ENCODE data around the gene ADAM10.
"Not testable (repeated sequence)": the region's sequence is repeated elsewhere in the genome, so short reads cannot be mapped to it uniquely, and the experiment has no call there.

ADAM10 gene

DNA sequence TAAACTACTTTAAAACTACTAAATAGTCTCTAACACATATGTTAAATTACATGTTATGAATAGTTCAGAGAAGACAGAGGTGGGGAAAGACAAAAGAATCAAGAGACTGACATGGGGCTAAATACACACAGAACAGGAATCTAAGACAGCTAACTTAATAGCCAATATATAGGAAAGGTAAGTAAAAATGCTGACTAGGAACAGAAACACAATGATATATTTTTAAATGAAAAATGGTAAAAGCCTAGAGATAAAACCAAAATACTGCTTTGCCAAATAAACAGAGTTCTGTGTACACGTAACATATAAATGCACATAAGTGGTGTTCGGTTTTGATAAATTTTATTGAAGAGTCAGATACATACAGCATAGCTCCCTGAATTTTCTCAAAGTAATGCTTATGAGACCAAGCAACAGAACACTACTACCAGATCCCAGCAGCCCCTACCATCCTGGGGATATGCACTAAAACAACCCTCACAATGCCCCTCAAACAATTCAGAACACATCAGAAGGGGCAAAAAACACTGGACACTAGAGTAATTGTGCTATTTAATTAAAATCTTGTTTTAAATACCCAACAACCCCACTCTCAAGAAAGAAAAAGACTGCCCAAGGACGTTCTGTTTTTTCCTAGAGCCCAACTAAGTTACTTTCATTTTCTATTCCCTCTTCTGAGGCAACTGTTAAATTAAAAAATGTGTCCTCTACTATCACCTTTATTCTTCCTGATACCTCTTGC lies 121.1 kb downstream of the ADAM10 start:
- H3K36me3 Mint-ChIP-seq = peaks cover 32% of the 10 kb centered on the region
- H3K27me3 Mint-ChIP-seq = no peaks in the 10 kb centered on the region
- no peaks in the 10 kb centered on the region for H3K9me3 Mint-ChIP-seq
- H3K4me3 Mint-ChIP-seq = peak overlapping the region; percentile 89
- peak overlapping the region; percentile 93 for H3K27ac Mint-ChIP-seq
- peaks cover 70% of the 10 kb centered on the region for H3K4me1 Mint-ChIP-seq

GRCh38 chr15:58627701-58628100 lies 121.8 kb downstream of the ADAM10 start:
- peak overlapping the region; percentile 89 for H3K4me3 Mint-ChIP-seq
- peaks cover 73% of the 10 kb centered on the region for H3K4me1 Mint-ChIP-seq
- peaks cover 32% of the 10 kb centered on the region for H3K36me3 Mint-ChIP-seq

DNA sequence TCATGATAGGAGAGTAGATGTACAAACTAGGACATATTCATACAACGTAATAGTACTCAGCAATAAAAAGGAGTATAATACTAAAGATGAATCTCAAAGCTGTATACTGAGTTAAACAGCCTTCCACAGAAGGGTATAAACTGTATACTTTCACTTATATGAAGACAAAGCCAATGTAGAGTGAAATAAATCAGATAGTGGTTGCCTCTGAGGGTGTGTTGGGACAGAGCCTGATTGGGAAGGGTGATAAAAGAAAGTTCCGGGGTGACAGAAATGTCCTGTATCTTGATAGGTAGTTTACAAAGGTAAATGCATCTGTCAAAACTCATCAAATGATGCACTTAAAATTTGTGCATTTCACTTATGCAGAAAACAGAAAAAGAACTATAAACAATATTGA lies 122.5 kb downstream of the ADAM10 start:
- H3K4me1 Mint-ChIP-seq = peaks cover 78% of the 10 kb centered on the region
- H3K4me3 Mint-ChIP-seq = peak overlapping the region; percentile 89
- peaks cover 32% of the 10 kb centered on the region for H3K36me3 Mint-ChIP-seq
- no peaks in the 10 kb centered on the region for H3K27me3 Mint-ChIP-seq
- peak overlapping the region; percentile 93 for H3K27ac Mint-ChIP-seq
- H3K9me3 Mint-ChIP-seq = no peaks in the 10 kb centered on the region

More at GRCh38 chr15:58627701-58628100, 121.8 kb downstream of the ADAM10 start:
- Mint-ChIP-seq H3K9me3 (no peaks in the 10 kb centered on the region), H3K27ac (peak overlapping the region; percentile 93), H3K27me3 (no peaks in the 10 kb centered on the region)

DNA sequence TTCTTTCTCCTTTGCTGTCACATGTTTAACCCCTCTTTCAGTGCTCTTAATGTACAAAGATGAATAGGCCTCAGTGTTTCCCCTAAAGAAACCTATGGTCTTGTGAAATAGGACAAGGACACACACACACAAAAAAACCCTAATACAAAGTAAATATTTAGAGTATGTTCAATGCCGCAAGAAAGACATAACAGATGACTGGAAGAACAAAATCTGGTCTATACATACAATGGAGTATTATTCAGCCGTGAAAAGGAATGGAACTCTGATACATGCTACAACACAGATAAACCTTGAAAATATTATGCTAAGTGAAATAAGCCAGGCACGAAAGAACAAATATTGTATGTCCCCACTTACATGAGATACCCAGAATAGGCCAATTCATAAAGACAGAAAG lies 123.1 kb downstream of the ADAM10 start:
- Mint-ChIP-seq H3K4me3 (peak overlapping the region; percentile 17), H3K27me3 (no peaks in the 10 kb centered on the region), H3K27ac (no peak overlapping the region), H3K9me3 (no peaks in the 10 kb centered on the region), H3K4me1 (peaks cover 81% of the 10 kb centered on the region), H3K36me3 (peaks cover 29% of the 10 kb centered on the region)

DNA sequence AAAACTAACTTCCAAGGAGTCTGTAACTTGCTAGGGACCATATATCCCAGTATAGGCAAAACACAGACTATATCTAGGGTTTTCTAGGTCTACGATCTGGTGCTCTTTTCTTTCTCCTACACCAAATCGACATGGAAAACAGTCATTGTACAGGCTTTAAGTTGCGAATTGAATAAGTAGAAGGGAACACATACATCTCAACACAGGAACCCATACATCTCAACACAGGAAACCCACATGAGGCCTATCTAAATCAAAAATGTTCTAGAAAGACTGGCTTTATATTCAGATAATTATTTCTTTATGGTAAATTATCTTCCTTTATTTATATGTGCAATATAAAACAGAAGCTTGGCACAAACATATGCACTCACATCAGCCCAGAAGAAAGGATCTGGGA lies 126.6 kb downstream of the ADAM10 start:
- H3K36me3 Mint-ChIP-seq = peaks cover 40% of the 10 kb centered on the region
- peaks cover 11% of the 10 kb centered on the region for H3K9me3 Mint-ChIP-seq
- peaks cover 59% of the 10 kb centered on the region for H3K4me1 Mint-ChIP-seq
- no peak overlapping the region for H3K27ac Mint-ChIP-seq
- H3K27me3 Mint-ChIP-seq = no peaks in the 10 kb centered on the region
- no peak overlapping the region for H3K4me3 Mint-ChIP-seq

- not testable (repeated sequence) for H3K4me3 Mint-ChIP-seq, H3K27ac Mint-ChIP-seq, H3K27me3 Mint-ChIP-seq
- Mint-ChIP-seq H3K9me3 (peaks cover 11% of the 10 kb centered on the region), H3K4me1 (peaks cover 57% of the 10 kb centered on the region), H3K36me3 (peaks cover 43% of the 10 kb centered on the region)
Measured at GRCh38 chr15:58620268-58620667, 129.2 kb downstream of the ADAM10 start.

- Mint-ChIP-seq H3K4me3 (no peak overlapping the region), H3K27me3 (no peaks in the 10 kb centered on the region), H3K9me3 (peaks cover 25% of the 10 kb centered on the region), H3K36me3 (peaks cover 51% of the 10 kb centered on the region), H3K4me1 (peaks cover 50% of the 10 kb centered on the region), H3K27ac (no peak overlapping the region)
Measured at GRCh38 chr15:58616171-58616570, 133.3 kb downstream of the ADAM10 start.

GRCh38 chr15:58611731-58612676 lies 137.5 kb downstream of the ADAM10 start:
- Mint-ChIP-seq H3K27me3 (no peaks in the 10 kb centered on the region), H3K4me3 (no peak overlapping the region), H3K27ac (no peak overlapping the region), H3K4me1 (peaks cover 61% of the 10 kb centered on the region), H3K9me3 (peaks cover 14% of the 10 kb centered on the region), H3K36me3 (peaks cover 50% of the 10 kb centered on the region)

GRCh38 chr15:58608711-58609110 lies 140.8 kb downstream of the ADAM10 start:
- Mint-ChIP-seq H3K4me1 (peaks cover 45% of the 10 kb centered on the region), H3K27me3 (no peaks in the 10 kb centered on the region), H3K27ac (no peak overlapping the region), H3K9me3 (peaks cover 2% of the 10 kb centered on the region), H3K4me3 (no peak overlapping the region), H3K36me3 (peaks cover 34% of the 10 kb centered on the region)

GRCh38 chr15:58608129-58608590 lies 141.3 kb downstream of the ADAM10 start:
- Mint-ChIP-seq H3K27ac (peak overlapping the region; percentile 62), H3K9me3 (no peaks in the 10 kb centered on the region), H3K36me3 (peaks cover 33% of the 10 kb centered on the region), H3K4me3 (no peak overlapping the region), H3K27me3 (no peaks in the 10 kb centered on the region), H3K4me1 (peaks cover 45% of the 10 kb centered on the region)

GRCh38 chr15:58606577-58607080 lies 142.9 kb downstream of the ADAM10 start:
- H3K36me3 Mint-ChIP-seq = peaks cover 33% of the 10 kb centered on the region
- H3K4me1 Mint-ChIP-seq = peaks cover 36% of the 10 kb centered on the region
- no peak overlapping the region for H3K27ac Mint-ChIP-seq
- no peaks in the 10 kb centered on the region for H3K27me3 Mint-ChIP-seq
- H3K9me3 Mint-ChIP-seq = no peaks in the 10 kb centered on the region
- no peak overlapping the region for H3K4me3 Mint-ChIP-seq

- H3K4me1 Mint-ChIP-seq = peaks cover 34% of the 10 kb centered on the region
- H3K27me3 Mint-ChIP-seq = no peaks in the 10 kb centered on the region
- H3K36me3 Mint-ChIP-seq = peaks cover 32% of the 10 kb centered on the region
- no peak overlapping the region for H3K4me3 Mint-ChIP-seq
- no peaks in the 10 kb centered on the region for H3K9me3 Mint-ChIP-seq
- H3K27ac Mint-ChIP-seq = no peak overlapping the region
Measured at GRCh38 chr15:58605931-58606530, 143.5 kb downstream of the ADAM10 start.

- Mint-ChIP-seq H3K27ac (no peak overlapping the region), H3K9me3 (no peaks in the 10 kb centered on the region), H3K36me3 (peaks cover 20% of the 10 kb centered on the region), H3K27me3 (no peaks in the 10 kb centered on the region), H3K4me3 (no peak overlapping the region), H3K4me1 (peaks cover 31% of the 10 kb centered on the region)
Measured at GRCh38 chr15:58604455-58604923, 145.0 kb downstream of the ADAM10 start.

- H3K36me3 Mint-ChIP-seq = peaks cover 20% of the 10 kb centered on the region
- not testable (repeated sequence) for H3K27me3 Mint-ChIP-seq, H3K9me3 Mint-ChIP-seq, H3K4me3 Mint-ChIP-seq, H3K27ac Mint-ChIP-seq
- H3K4me1 Mint-ChIP-seq = peaks cover 25% of the 10 kb centered on the region
Measured at GRCh38 chr15:58603927-58604326, 145.6 kb downstream of the ADAM10 start.

- no peak overlapping the region for H3K27ac Mint-ChIP-seq
- no peaks in the 10 kb centered on the region for H3K9me3 Mint-ChIP-seq
- H3K4me3 Mint-ChIP-seq = no peak overlapping the region
- peaks cover 22% of the 10 kb centered on the region for H3K4me1 Mint-ChIP-seq
- H3K36me3 Mint-ChIP-seq = peaks cover 16% of the 10 kb centered on the region
- H3K27me3 Mint-ChIP-seq = no peaks in the 10 kb centered on the region
Measured at GRCh38 chr15:58602823-58603222, 146.7 kb downstream of the ADAM10 start.

All from activated naive CD4-positive, alpha-beta T cell treated with anti-CD3 and anti-CD28 coated beads, Interleukin-2, amount 50 U/mL, for 24 hours (primary cell).